ENCODE data around the gene TWSG1. TPM values are rescaled to one million over a fixed set of nuclear protein-coding genes. Genes with fewer than 3 reads are reported as not detected.

Gene TWSG1
- total RNA-seq (2014; rRNA removed), result 110 and 113 TPM in 2 replicates
- 34.0 TPM for polyA plus RNA-seq (2012)

DNA sequence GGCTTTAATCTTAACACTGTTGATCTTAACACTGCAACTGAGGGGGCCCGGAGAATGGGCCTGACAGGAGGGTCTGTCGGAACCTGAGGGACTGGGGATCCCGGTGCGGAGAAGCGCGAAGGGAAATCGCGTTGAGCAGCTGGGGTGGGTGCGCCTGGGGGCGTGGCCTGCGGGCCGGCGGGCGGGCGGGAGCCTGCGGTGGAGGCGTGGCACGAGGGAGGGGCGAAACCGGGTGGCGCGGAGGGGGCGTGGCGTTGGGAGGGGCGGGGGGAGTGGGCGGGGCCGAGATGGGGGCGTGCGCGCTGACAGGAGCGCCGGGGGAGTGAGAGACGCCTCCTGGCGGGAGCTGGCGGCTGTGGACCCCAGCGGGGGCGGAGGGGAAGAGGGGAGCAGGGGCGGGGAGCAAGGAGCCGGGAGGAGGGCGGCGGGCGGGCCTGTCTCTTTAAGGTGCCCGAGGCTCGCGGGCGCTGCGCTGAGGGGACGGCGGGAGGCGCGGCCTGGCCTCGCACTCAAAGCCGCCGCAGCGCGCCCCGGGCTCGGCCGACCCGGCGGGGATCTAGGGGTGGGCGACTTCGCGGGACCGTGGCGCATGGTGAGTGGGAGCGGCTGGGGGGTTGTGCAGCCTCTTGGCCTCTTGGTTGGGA, at the start of gene TWSG1:
Gene TWSG1, plus strand, starts transcription at position 445 of the 644 bp plus-strand sequence. CDS start 2,457 bp downstream, outside the sequence.
- DNase-seq (ENCODE audit: low read depth), result peak; percentile 94

DNA sequence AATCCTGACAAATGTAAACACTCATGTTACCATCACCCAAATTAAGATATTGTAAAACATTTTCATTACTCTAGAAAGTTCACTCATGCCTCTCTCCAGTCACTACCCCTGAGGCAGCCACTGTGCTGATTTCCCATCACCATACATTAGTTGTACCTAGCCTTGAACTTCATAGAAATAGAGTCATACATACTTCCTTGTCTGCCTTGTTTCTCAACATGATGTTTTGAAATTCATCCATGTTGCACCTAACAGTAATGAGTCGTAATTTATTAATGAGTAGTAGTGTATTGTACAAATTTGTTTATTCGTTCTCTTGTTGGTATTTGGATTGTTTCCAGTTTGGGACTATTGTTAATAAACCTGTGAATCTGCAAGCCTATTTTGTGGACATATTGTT, 49.0 kb upstream of the TWSG1 start:
- DNase-seq (ENCODE audit: low read depth), result no peak

DNA sequence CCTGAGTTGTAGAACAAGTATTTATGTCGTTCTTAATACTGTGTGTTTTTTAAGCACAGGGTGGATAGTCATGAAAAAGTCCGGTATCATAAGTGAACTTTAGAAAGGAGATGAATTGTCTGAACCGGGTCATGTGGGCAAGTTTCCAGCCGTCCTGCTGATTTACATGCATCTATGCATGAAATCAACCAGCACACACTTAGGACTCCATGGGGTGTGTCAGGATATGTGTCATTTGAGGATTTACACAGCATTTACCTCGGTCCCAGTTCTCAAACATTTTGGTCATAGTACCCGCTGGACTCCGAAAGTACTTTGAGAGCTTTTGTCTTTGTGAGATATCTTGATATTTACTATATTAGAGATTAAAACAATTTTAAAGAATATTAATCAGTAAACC, 47.5 kb upstream of the TWSG1 start:
- no peak for DNase-seq (ENCODE audit: low read depth)

DNA sequence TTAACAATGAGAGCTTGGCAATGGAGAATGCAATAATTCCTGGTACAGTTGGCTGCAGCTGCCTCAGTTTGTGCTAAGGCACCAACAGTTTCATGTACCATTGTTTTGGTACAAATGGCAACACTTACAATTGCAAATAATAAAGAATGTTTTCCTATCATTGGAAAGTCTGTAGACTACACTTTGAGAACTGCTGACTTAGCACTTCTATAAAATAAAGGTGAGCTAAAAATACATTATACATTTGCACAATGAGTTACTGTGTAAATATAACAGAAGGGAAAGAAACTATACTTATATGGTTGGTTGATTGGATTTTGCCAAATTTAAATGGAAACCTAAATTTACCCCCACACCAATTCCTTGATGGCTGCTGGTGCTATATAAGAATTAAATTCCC, 44.9 kb upstream of the TWSG1 start:
- no peak for DNase-seq (ENCODE audit: low read depth)

DNA sequence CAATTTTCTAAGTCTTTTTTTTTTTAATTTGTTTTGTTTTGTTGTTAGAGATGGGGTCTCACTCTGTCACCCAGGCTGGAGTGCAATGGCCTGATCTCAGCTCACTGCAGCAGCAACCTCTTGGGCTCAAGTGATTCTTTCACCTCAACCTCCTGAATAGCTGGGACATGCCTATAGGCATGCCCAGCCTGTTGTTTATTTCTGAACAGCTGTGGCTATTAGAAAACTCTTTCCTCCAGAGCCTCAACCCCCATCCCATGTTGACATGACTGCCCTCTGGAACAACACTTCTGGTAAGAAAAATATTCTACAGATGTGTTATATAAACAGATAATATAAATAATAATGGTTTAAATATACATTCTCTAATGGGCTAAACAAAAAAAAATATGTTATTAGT, 44.4 kb upstream of the TWSG1 start:
- peak; percentile 66 for DNase-seq (ENCODE audit: low read depth)

DNA sequence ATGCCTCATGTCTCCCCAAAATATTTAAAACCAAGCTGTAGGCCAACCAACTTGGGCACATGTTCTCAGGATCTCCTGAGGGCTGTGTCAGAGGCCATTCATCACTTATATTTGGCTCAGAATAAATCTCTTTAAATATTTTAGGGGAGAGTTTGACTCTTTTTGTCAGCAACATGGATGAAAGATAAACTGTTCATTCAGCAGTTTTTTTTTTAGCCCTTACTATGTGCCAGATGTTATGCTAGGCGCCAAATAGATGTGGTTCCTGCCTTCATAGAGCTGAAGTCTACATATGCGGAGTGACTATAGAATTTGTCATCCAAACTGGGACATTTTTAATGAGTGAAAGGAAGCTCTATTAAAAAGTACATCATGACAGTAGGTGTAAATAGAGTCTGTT, 42.5 kb upstream of the TWSG1 start:
- no peak for DNase-seq (ENCODE audit: low read depth)

DNA sequence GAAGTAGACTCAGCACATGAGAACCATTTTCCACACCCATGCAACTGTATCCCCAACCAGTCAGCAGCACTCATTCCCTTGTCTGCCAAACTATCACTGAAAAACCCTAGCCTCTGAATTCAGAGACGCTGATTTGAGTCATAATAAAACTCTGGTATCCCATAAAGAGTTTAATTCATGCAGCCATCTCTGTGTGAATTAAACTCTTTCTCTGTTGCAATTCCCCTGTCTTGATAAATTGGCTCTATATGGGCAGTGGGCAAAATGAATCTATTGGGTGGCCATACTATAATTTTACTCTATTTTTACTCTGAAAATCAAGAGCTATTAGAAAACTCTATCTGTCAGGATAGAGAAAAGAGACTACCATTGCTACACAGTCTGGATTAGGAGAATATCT, 40.6 kb upstream of the TWSG1 start:
- no peak for DNase-seq (ENCODE audit: low read depth)

DNA sequence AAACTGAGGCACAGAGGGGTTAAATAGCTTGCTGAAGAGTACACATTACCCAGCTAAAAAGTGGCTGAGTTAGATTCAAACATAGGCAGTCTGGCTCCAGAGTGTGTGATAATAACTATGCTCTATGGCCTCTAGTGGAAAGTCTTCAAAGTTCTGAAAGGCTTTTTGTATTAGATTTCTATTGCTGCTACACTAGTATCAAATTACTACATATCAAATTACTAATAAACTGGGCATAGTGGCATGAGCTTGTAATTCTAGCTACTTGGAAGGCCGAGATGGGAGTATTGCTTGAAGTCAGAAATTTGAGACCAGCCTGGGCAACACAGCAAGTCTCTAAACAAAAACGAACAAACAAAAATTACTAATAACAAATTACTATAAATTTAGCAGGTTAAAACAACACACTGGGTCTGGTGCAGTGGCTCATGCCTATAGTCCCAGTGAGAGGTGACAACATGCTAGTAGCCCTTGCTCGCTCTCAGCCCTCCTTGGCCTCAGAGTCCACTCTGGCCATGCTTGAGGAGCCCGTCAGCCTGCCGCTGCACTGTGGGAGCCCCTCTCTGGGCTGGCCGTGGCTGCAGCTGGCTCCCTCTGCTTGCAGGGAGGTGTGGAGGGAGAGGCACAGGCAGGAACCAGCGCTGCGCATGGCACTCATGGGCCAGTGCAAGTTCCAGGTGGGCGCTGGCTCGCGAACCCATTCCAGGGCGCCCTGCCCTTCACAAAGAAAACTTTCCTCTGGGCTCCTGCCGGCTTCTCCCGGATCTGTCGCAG, 38.2 kb upstream of the TWSG1 start:
- DNase-seq (ENCODE audit: low read depth), result peak; percentile 59

DNA sequence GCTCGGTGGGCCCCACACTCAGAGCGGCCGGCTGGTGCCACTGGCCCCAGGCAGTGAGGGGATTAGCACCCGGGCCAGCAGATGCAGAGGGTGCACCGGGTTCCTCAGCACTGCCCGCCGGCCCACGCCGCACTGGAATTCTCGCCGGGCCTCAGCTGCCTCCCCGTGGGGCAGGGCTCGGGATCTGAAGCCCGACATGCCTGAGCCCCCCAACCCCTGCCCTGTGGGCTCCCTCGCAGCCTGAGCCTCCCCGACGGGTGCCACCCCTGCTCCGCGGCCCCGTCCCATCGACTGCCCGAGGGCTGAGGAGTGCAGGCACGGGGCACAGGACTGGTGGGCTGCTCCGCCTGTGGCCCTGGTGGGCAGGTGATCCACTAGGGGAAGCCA, 37.6 kb upstream of the TWSG1 start:
- no peak for DNase-seq (ENCODE audit: low read depth)

DNA sequence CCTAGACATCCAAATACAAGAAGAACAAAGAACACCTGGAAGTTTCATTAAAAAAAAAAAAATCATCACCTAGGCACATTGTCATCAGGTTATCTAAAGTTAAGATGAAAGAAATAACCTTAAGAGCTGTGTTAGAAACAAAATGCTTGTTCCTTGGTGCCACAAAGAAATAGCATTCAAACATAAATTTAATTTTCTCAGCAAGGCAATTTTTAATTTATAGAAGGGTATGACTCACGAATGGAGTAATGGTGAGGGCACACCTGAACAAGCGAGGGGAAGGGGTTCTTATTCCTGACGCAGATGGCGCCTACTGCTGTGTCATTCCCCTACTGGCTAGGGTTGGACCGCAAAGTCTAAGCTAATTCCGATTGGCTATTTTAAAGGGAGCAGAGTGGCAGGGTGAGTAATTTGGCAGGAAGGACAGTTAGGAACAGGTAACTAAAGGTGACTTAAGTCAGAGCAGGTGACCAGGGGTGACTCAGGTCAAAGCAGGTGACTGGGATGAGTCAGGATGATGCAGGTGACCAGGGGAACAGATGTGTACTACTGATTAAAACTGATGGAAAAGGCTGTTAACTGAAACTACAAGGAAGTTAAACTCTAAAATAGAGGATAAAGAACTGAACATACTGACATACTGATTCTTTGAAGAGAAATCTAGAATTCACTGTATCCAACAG, 30.0 kb upstream of the TWSG1 start:
- no peak for DNase-seq (ENCODE audit: low read depth)

DNA sequence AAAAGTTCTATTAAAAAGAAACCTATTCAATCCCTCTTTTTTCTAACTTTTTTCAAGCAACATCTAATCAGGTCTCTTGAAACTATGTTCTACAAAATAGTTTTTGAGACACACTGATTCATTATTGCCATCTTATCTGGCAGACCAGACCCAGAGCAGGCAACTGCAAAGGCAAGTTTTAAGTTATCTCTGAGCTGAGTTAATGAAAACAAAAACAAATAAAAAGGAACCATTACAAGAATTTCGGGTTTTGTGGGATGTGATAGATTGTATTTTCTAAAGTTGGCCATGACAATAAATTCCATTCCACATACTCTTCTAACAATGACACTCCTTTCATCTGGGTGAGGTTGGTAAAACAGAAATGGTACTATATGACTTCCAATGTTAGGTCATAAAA, 15.2 kb upstream of the TWSG1 start:
- DNase-seq (ENCODE audit: low read depth), result no peak

DNA sequence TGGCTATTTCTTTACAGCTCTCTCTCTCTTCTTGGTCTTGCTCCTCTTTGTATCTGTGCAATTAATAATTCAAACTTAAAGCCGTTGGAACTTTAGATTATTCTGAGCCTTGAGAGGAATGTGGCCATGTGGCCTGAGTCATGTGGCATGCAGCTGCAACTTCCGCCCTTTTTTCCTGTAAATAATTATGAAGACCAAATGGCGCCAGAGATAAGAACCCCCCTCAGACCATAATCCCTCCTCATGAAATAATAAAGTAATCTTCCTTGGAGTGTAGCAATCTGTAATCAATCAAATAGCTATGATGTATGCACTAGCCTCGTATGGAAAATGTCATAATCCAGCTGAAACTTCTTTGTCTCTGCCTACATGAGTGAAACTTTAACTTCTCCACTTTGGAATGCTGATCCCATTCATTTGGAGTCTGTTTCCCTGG, 13.5 kb upstream of the TWSG1 start:
- no peak for DNase-seq (ENCODE audit: low read depth)

DNA sequence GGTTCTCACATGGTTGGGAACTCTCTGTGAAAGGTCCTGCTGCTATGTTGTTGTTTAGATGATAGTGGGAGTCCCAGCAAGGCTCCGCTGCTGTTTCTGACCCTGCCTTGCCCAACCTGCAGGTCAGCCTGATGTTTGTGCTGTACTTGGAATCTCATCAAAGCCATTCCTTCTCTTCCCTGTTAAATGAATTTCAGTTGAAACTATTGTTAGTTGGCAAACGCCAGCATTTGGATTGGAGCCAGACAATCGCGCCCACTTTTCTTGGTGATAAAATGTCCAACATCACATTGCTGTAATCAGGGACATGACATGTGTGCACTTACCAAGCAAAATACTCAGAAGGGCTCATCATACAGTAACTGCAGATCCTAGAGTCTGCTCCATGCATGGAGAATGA, 12.8 kb upstream of the TWSG1 start:
- DNase-seq (ENCODE audit: low read depth), result no peak

DNA sequence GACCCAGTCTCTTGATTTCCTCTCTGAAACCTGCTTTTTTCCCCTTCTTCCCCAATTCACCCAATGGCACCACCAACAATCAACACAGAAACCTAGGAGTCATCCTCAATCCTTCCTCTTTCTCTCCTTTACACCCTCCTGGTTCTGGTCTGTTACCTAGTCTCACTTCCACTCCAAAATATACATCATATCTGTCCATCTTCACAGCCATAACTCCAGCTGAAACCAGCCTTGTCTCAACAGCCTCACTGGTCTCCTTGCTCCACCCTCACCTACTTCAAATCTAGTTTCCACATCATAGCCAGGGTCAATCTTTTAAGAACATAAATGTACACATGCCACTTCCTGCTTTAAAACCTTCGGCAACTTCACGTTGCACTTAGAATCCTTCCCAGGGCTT, 11.8 kb upstream of the TWSG1 start:
- no peak for DNase-seq (ENCODE audit: low read depth)

DNA sequence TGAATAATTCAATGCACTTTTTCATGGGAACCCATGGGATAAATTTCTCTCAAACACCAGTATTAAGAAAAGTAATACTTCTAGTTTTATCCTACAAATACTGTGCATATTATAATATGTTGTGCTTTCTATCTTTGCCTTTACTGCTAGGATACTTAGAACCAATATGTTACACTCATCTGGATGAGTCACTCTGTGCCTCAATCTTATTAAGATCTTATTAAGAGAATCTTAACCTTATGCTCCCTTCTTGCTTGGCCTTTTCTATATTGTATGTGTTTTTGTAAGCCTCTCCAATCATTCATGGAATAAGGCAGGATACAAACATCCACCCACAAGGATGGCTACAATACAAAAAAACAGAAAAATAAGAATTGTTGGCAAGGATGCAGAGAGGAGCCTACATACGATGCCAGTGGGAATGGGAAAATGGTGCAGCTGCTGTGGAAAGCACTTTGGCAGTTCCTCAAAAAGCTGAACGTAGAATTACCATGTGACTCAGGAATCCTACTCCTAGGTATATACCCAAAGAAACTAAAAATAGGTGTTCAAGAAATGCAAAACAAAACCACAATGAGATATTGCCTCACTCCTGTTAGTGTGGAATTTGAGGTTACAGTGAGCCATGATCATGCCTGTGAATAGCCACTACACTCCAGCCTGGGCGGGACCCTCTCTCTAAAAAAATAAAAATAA, 10.7 kb upstream of the TWSG1 start:
- DNase-seq (ENCODE audit: low read depth), result peak; percentile 85

DNA sequence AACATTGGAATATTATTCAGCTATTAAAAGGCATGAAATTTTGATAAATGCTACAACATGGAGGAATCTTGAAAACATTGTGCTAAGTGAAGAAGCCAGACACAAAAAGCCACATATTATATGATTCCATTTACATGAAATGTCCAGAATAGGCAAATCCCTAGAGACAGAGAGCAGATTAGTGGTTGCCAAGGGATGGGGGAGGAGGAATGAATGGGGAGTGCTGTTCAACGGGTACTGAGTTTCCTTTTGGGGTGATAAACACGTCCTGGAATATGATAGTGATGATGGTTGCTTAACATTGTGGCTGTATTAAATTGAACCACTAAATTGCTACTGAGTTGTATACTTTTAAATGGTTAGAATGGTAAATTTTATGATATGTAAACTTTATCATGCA, 8.9 kb upstream of the TWSG1 start:
- no peak for DNase-seq (ENCODE audit: low read depth)

DNA sequence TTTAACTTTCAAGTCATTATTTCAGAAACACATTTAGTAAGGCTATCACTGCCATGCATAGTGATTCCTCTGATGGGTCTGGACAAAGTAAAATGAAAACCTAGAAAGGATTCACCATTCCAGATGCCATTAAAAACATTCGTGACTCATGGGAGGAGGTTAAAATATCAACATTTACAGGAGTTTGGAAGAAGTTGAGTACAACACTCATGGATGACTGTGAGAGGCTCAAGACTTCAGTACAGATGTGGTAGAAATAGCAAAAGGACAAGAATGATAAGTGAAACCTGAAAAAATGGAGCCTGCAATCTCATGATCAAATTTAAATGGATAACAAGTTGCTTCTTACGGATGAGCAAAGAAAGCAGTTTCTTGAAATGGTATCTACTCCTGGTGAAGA, 5.8 kb upstream of the TWSG1 start:
- no peak for DNase-seq (ENCODE audit: low read depth)

DNA sequence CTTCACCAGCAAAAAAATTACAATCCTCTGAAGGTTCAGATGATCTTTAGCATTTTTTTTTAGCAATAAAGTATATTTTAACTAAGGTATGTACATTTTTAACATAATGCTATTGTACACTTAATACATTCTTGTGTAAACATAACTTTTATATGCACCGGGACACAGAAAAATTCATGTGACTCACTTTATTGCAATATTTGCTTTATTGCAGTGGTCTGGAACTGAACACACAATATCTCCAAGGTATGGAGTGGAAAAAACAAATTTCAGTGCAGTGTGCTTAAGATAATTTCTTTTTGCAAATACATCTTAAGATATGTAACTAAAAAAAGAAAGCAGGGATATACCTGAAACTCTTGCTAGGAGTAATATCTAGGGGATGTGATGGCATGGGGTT, 5.1 kb upstream of the TWSG1 start:
- DNase-seq (ENCODE audit: low read depth), result no peak

DNA sequence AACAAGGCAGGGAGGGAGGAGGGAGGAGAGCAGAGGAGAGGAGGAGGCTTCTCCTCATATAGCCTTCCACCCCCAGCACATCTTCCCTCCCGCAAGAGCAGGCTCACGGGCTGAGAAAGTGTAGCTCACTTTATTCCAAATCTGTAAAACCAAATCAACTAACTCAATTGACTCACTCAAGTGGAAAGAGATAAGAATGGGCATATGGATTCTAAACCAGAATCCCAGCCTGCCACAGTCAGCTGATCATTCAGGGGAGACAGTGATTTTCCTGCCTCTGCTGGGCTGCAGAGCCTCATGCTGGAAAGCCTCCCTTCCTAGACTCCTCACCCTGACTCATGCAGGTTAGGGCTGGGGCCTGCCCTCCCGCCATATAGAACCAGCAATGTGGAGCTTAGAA, 4.2 kb upstream of the TWSG1 start:
- DNase-seq (ENCODE audit: low read depth), result no peak

DNA sequence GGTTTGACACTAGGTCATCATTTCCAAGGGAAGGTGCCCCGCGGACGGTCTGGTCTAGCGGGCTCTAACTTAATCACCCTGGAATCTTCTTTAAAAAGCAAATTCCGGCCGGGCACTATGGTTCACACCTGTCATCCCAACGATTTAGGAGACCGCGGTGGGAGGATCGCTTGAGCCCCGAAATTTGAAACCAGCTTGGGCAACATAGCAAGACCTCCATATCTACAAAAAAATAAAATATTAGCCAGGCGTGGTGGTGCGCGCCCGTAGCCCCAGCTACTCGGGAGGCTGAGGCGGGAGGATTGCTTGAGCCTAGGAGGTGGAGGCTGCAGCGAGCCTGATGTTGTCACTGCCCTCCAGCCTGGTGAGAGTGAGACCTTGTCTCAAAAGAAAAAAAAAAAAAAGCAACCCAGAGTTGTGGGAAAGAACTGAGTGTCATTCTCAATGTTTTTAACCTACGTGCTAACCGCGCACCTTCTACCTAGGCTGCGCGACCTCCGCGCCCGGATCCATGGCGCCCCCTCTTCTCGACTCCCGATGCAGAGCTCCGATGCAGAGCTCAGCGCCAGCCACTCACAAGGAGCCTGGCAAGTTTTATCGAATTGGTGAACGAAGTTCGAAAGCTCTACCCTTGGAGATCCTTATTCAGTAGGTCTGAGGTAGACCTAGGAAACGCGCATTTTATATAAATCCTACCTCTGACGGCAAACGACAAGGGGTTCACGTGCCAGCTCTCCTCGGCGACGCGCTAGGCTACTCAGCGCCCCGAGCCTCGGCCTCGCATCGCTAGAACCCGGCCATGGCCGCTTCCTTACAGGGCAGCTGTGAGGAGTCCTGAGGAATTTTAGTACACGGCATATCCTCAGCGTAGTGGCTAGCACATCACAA, 888 bp upstream of the TWSG1 start:
- no peak for DNase-seq (ENCODE audit: low read depth)
